GM21367 (cell line): Measurements from ENCODE around the gene PTH1R.
A peak's percentile ranks its signal among the peaks of the same experiment; 100 is the strongest.

ENCODE experiments used
- ATAC-seq: cut with Tn5 transposase; IDR thresholded peaks from one replicate; pipeline ENCODE4 v1.9.1; 2021; ENCODE audit not compliant: unreplicated experiment

PTH1R gene

DNA sequence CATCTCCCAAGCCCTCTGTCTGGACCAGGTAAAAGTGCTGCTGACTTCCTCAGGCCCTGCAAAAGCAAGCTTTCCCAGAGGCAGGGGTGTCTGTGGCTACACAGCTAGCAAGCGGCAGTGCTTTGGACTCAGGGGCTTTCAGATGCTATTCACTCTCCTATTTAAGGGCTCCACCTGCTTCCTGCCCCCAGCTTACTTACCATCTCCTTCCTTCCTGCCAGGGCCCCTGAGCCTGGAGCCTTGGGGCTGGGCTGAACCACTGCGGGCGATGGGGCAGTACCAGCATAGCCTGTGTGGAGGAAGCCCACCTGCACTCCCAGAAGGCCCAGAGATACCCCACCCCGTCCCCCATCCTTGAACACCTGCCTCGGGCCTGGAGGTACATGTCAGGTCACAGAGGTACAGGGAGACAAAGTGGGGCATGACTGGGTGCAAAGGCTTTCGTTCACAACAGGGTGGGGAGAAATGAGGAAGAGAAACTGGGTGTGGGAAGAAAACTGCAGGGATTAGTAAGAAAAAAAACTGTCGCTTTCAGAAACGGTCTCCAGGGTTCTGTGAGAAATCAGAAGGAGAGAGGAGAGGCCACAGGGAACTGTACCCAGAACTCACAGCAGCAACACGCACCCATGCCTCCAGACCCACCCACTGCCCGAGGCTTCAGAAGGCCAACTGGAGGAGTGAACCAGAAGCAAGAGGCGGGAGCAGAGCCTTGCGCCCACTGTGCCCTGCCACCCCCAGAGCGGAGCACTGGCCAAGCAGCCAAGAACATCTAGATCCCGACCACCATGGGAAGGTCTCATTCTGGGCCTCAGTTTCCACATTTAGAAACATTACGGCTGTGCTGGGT, 49.6 kb downstream of the PTH1R start:
- ATAC-seq, result peak; percentile 42

DNA sequence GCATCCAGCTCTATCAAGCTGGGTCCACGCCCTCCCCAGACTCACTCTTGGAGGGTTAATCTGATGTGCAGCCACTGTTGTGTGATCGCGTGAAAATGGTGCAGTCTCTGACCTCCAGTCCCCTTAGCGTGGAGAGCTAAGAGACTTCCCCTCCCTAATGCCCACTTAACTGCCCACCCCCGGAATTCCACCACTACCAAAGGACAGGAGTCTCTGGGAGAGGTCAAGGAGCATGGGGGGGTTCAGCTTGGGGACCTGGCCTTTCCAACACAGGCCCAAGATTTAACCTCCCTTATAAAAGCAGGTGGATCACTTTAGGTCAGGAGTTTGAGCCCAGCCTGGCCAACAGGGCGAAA, 50.2 kb downstream of the PTH1R start:
- ATAC-seq, result no peak

DNA sequence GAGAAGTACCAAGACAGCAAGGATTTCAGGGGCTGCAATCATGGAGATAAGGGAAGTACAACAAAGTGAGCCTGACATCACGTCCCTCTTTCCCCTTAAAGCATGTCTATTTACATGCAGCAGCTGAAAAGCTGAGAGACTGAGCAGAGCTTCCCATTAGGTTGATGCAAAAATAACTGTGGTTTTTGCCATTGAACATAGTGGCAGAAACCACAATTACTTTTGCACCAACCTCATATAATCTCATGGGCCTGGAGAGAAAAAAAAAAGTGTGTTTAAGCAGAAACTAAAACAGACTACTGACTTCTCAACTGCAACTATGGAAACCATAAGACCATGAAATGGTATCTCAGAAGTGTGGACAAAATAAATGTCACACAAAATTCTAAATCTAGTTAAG, 50.8 kb downstream of the PTH1R start:
- no peak for ATAC-seq

DNA sequence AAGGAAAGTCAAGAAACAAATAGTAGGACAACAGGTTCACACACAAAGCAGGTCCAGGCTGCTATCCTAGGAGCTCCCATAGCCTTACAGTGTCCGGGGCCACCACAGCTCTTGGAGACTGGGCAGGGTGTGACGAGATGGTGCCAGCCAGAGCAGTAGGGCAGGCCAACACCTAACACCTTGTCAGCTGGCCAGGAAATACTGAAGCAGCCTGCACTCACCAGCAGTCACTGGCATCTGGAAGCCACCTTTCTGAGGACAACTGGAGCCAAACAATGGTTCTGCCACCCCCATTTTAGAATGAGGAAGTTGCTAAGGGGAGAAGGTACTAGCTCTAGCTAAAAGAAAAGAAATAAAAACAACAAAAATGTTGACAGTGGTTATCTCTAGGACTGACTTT, 51.8 kb downstream of the PTH1R start:
- ATAC-seq, result no peak

DNA sequence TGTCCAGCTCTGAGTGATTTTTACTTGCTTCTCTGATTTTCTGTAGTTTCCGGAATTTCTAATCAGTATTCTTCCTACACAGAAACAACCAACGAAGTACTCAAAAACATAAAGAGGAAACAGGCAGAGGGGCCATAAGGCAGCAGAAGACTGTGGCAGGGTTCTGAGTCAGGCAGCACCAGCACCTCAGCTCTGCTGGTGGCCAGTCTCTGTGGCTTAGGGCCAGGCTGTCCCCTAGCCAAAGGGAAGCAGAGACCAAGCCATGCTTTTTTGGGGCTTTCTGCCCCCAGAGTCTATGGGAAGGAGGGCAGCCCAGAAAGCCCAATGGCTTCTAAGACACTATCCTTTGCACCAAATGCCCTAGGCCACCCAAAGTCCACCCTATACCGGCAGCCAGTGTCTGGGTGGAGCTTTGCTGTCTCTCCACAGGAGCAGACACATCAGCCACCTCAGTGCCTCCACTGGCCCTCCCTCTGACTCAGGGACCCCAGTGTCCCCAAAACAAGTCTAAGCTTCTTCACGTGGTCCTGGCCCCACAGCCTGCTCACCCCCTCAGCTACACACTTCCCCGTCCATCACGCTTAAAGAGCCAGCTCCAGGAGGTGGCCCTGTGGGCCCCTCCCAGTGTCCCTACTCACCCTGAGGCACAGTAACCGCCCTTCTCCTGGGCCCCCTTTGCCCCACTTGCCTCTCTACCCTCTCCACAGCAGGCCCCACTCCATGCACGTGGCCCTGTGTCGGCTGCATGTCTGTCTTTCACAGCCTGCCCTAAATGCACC, 52.8 kb downstream of the PTH1R start:
- ATAC-seq, result no peak

DNA sequence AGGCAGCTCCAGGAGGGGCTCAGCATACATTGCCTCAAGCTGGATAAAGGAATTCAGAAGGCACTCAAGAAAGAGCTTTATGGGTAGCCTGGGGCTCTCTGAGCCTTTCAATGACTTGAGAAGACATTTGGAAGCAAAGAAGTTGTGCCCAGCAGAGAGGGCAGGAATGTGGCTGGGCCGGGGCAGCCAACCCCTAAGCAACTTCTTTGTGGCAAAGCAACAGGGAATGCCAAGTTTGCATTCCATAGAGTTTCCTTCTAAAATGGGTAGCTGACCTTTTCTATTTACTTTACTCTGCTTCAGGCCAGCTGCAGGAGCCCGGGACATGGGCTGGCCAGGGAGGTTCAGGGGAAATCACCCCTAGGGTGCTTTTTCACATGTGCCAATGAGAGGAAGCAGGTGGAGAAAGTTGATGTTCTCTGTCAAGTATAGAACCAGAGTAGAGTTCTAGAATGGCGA, 53.5 kb downstream of the PTH1R start:
- no peak for ATAC-seq

DNA sequence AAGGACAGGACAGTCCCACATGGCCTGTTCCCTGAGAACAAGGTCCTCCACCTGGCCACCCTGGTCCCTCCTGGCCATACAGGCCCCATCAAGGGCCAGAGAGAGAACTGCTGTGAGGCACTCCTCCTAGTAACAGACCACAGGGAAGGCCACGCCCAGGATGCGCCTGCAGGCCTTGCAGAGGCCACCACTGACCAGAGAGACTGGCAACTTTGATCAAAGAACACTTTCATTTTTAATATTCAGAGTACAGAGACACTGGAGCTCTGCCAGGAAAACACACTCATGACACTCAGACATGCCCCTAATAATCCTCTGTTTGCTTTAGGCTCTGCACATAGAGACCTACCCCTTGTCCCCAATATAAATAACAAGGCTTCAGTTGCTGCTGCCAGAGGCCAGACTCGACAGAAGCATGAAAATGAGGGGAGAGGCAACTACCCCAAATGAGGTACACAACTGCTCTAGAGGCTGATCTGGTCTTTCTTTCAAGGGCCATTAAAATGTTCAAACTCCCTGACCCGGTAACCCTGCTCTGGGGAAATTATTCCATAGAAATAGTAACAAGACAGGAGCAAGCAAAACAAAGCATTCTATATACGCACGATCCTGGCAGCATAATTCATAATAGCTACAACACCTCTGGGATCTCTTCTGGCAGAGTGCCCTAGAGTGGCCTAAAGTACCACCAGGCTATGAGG, 54.3 kb downstream of the PTH1R start:
- ATAC-seq, result no peak

DNA sequence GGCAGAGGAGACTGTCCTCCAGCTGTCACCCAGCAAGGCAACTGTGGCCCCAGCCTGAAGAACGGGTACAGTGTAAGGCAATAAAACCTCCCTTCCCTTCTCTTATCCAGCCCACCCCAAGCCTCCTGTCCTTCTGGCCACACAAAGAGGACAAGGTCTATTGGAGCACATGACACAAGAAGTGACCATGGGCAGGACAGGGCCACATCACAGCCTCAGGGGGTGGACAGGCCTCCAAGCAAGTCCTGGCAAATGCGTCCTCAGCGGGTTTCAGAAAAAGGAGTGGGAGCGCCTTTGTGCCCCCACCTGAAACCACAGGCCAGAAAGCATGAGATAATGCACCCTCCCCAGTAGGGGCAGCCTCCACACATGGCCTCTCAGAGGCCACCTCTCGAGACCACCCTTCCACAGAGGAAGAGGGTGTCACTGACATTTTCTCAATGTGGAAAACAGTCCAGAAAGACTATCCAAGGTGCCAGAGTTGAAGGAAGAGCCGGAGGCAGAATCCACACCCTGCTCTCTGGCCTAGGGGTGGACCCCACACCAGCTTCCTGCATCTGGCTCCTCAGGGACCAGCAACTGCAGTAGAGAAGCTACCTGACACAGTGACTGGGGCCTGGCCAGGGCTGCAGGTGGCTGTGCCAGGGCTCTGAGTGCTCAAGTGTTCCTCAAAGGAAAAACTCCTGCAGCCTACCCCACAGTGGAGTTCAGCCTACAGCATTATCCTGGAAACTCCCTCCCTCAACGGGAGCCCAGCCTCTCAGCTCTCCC, 55.1 kb downstream of the PTH1R start:
- ATAC-seq, result no peak

DNA sequence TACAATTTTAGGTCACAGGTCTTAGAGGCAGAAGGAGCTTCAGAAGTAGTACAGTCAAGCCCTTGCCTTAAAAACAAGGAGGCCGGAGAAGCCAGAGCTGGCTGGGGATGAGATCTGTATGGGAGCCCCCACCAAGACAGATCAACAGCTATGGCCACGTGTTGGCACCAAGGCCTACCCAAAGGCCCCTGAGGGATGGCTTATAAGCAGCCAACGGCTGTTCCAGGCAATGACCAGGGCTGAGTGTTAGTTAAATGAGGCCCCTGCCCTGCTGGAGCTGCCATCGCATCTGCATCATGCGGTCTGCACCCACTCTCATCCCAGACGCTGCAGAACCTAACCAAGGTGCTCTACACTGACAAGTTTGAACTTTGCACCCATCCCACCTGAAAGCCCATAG, 55.7 kb downstream of the PTH1R start:
- ATAC-seq, result no peak

DNA sequence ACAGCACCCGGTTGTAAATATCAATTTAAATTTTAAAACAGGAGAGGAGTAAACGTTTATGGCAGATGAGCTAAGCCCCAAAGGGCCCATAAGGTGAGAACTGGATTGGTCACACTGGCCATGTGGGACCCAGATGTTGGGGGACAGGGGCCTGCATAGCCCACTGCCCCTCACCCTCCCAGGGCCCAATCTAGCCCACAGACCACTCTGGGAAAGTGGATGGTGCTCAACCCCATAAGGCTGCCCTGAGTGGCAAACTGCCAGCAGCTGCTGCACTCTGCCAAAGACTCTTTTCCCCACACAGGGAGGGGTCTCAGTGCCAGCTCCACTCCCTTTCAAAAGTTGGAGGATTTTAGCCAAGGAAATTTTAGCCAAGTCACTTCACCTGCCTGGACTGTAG, 56.6 kb downstream of the PTH1R start:
- ATAC-seq, result no peak

DNA sequence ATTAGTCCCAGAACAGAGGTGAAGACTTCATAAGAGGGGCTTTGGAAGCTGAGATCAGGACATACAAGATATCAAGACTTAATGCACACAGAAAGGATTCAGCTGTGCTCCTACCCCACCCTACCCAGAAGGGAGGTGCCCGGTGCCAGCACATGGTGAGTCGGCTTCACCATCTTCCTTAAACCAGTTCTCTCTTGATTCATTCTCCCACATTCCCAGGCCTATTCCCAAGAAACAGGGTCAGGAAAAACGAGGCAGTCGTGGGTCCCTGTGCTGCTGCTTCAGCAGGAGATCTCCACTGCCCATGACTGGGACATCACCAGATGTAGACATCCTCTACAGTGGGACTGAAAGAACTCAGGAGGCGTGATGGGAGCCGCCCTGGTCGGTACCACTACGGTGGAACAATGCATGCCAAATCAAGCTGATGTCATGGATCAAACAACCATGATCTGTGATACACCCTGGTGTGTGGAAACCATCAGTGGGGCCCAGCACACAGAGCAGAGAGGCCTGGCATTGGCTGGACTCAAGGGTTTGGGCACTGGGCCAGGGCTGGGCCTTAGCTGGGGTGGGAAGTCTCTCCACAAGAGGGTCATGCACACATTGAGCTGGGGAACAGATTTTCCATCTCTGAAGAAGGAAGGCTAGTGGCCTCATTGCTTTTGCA, 57.1 kb downstream of the PTH1R start:
- ATAC-seq, result no peak

DNA sequence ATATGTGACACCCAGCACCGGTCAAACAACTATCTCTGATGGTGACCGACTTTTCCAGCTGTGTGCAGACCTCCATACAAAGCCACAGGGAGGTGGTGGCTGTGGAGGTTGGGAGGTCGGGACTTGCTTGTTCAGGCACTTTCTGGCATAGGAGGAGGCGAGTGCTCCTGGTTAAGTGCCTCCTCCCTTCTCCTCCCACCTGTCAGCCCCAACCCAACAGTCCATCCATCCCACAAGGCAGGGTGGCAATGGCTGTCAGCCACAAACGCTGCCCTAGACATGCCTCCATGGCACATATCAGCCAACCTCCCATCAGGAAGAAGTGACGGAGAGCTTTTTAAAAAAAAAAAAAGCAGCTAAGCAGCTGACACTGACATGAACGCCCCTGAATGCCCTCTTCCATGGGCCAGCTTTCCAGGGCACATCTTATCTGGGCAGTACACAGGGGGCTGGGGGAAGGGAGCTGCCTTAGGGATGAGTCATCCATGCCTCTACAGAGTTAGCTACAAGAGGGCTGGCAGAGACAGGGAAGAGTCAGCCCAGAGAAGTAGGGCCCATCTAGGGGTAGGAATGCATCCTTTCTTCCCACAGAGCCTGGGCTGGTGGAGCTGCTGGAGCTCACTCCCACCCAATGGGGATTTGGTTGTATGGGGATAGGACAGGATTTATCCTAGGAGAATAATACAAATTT, 57.8 kb downstream of the PTH1R start:
- ATAC-seq, result no peak

DNA sequence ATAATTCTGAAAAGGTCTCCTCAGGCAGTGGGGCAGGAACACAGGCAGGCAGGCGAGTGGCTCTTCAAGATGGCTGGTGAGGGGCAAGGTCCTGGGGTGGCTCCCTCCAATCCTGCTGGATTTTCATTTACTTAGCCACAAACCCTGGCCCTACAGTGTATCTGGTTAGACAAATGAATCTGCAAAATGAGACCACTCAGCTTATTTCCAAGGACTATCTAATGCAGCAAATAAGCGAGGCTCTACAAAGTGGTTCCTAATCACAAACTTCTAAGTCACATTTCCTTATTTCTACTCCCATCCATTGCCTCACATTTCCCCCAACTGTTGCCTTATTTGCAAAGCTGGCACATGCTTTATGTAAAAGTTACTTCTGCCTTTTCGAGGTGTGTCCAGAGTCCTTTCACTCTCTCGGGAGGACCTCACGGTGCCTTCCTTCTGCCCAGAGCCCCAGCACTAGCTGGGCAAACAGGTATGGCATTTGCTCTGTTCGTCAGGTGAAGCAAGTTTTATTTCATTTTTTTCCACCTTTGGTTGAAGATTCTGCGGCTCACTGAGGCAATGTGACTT, 58.6 kb downstream of the PTH1R start:
- no peak for ATAC-seq

DNA sequence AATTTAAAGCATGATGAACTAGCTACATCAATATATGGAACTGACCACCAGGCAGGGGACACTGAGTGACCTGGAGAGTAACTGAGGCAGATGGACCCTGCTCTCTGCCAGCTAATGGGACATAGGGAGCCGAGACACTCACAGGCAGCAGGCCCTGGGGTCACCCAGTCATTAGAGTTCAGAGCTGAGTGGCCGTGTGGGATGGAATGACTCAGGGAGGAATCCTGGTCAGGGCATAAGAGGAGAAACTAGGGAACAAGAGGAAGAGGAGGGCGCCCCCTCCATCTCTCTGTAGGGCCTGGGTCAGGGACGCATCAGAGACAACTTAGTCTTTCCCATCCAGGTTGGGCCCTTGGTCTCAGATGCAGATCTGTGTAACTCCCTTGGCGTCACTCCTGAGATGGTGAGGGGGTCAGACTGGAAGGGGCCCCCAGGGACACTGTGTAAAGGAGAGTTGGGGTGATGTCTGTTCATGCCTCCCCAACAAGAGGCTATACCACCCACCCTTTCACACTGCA, 59.3 kb downstream of the PTH1R start:
- ATAC-seq, result no peak

DNA sequence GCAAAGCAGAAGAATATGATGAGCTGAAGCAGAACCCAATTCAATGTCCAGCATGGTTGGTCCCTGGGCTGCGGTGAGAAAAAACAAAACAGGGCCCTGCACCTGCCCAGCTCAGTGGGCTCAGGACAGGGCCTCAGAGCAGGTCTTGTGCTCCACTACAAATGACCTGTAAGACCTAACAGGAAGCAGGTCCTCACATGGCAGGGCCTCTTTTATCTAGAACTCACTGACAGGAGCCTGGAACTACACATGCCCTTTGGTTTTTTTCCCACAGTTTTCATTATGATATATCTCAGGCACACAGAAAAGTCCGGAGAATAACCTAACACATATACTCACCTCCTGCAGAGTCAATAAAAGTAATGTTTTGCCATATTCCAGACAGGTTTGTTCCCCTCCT, 60.6 kb downstream of the PTH1R start:
- no peak for ATAC-seq

DNA sequence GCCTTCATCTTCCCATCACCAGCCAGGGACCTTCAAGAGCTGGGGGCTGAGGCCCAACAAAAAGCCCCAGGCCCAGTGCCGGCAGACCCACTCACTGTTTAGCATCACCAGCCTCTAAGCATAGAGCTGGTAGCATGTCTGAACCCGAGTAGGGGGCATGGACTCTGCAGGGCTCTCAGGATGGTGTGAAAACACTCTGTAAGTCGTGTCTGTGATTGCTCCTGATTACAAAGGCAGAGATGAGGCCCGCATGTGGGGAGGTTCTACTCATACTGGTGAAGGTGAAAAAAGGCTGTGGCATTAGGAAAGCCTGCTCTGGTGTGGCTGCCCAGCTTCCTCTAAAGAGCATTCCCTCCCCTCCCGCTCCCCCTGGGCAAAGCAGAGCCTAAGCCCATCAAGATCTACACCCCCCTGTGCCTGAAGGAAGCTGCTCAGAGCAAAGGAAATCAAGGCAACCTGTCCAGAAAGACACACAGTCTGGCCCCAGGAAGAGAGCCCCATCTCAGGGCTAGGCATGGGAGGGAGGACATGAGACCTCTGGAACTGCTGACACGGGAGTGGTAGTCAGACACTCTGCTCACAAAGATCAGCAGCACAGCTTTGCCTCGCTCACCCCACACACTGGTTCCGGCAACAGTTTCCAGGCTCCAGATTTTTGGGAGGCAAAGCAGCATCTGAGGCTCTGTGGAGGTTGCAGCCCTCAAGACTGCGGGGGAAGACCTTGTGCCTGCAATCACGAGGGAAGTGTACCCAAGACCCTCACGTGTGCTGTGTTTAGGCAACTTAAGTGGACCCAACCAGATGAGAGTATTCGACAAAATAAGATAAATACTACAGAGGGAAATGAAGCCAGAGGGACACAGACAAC, 62.3 kb downstream of the PTH1R start:
- ATAC-seq, result no peak

DNA sequence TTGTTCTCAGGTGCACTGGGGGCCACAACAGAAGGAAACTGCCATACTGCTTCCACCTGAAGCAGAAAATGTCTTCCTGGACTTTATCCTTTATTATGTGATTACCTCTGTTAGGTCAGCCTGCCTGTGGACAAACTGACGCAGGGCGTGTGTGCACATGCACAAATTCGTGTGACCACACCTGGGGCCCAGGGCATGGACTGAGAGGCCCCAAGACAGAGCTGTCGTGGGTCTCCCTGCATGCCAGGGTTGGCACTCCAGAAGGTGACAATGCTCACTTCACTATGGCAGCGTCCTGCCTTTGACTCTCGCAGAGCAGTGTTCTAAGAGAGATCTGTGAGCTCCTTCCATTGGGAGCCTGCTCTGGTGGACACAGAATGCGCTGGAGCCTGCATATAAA, 64.6 kb downstream of the PTH1R start:
- ATAC-seq, result no peak

DNA sequence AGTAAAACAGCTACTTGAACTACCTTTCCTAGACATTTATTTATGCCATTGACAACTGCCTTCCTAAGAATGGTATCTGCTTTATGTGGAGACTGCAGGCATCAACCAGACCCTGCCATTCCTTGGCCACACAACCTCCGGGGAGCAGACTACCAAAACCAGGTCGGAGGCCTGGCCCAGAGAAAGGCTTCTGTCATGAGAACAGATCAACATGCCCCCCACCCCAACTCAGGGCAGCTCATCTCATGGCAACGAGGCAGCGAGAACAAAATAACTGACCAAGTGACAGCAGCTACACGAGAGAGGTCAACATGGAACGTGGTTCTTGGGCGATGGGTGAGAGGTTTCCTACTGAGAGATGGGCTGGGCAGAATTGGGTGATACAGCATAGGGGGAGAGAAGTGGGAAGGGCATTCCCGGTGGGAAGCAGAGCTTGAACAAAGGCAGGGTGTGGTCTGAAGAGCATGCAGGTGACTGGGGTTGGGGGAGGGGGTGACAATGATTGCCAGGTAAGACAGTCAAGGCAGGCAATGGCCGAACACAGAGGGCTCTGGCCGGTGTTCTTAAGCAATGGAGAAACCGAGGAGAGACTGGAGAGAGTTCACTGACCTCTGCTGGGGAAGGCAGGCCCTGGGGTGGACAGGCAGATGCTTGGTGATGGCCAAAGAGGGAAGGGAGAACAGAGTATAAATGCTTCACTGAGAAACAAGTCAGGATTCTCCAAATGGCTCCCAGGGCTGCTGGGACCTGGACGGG, 65.1 kb downstream of the PTH1R start:
- ATAC-seq, result no peak
